Keratinocyte (primary cell): ENCODE results near the gene CRACR2A. TPM values are rescaled to one million over a fixed set of nuclear protein-coding genes. Genes with fewer than 3 reads are reported as not detected.

Source experiments
- DNase-seq: peaks from one replicate; pipeline ENCODE4 v3.0.0-alpha.2; 2011; ENCODE audit warnings: low read depth, missing footprints, low spot score
- FAIRE-seq: peaks from 2 replicates; lab custom pipeline; 2011; peaks lifted over from hg19 to GRCh38; lab: Jason Lieb, UNC
- H2AFZ ChIP-seq: 2 replicates; pipeline ENCODE4 v1.6.0; 2012; ENCODE audit warnings: low read length, control low read depth, inconsistent platforms; ENCODE audit not compliant: control insufficient read depth
- H3K27ac ChIP-seq: 2 replicates; pipeline ENCODE4 v1.5.1; 2011; ENCODE audit warnings: low read length; ENCODE audit not compliant: control insufficient read depth, insufficient read depth
- H3K27me3 ChIP-seq: 3 replicates; pipeline ENCODE4 v1.6.0; 2011; ENCODE audit warnings: low read length; ENCODE audit not compliant: control insufficient read depth, insufficient read depth; ENCODE audit errors: extremely low read depth
- H3K36me3 ChIP-seq, 2 experiments: 2 replicates in 1 of 2; 3 replicates in 1 of 2; pipeline ENCODE4 v1.5.1; 2011; ENCODE audit warnings: low read length in 2 of 2, mild to moderate bottlenecking in 1 of 2; ENCODE audit not compliant: control insufficient read depth in 2 of 2, insufficient read depth in 2 of 2; ENCODE audit errors: extremely low read depth in 1 of 2
- H3K4me1 ChIP-seq: 3 replicates; pipeline ENCODE4 v1.5.1; 2011; ENCODE audit warnings: low read length; ENCODE audit not compliant: control insufficient read depth, insufficient read depth; ENCODE audit errors: extremely low read depth
- H3K4me2 ChIP-seq: 3 replicates; pipeline ENCODE4 v1.6.0; 2011; ENCODE audit warnings: low read depth, low read length; ENCODE audit not compliant: control insufficient read depth, insufficient read depth; ENCODE audit errors: extremely low read depth
- H3K4me3 ChIP-seq, 3 experiments: fragments of 200-600 bp in 1 of 3; sonication (generic) in 1 of 3; 2 replicates in 2 of 3; 3 replicates in 1 of 3; pipeline ENCODE4 v1.5.1; 2011 to 2016; ENCODE audit warnings: low read length in 3 of 3, mild to moderate bottlenecking in 3 of 3, control low read depth in 2 of 3, inconsistent platforms in 1 of 3, low read depth in 1 of 3, mixed read lengths in 1 of 3, mixed run types in 1 of 3, moderate library complexity in 1 of 3; ENCODE audit not compliant: control insufficient read depth in 2 of 3, insufficient read depth in 2 of 3; ENCODE audit errors: extremely low read depth in 1 of 3
- H3K79me2 ChIP-seq: 2 replicates; pipeline ENCODE4 v1.6.0; 2012; ENCODE audit warnings: low read length; ENCODE audit not compliant: control insufficient read depth, insufficient read depth
- H3K9ac ChIP-seq: 3 replicates; pipeline ENCODE4 v1.6.0; 2011; ENCODE audit warnings: low read length; ENCODE audit not compliant: control insufficient read depth, insufficient read depth; ENCODE audit errors: extremely low read depth
- H3K9me1 ChIP-seq: 3 replicates; pipeline ENCODE4 v1.6.0; 2011; ENCODE audit warnings: low read length; ENCODE audit not compliant: control insufficient read depth, insufficient read depth; ENCODE audit errors: extremely low read depth
- H3K9me3 ChIP-seq: 2 replicates; pipeline ENCODE4 v1.5.1; 2012; ENCODE audit warnings: low read depth, low read length; ENCODE audit not compliant: control insufficient read depth
- H4K20me1 ChIP-seq: 3 replicates; pipeline ENCODE4 v1.6.0; 2011; ENCODE audit warnings: low read length; ENCODE audit not compliant: control insufficient read depth, insufficient read depth; ENCODE audit errors: extremely low read depth
- CTCF ChIP-seq, 3 experiments: IDR thresholded peaks in 1 of 3; conservative IDR thresholded peaks in 1 of 3; optimal IDR thresholded peaks in 1 of 3; 2 replicates in 2 of 3; 3 replicates in 1 of 3; pipeline versions ENCODE3 to v1.5.1; 2011; ENCODE audit warnings: low read length in 3 of 3, mild to moderate bottlenecking in 3 of 3, moderate library complexity in 2 of 3, control low read depth in 1 of 3, inconsistent platforms in 1 of 3; ENCODE audit not compliant: insufficient read depth in 2 of 3; ENCODE audit errors: extremely low read depth in 1 of 3
- EZH2 ChIP-seq: IDR thresholded peaks from one replicate; pipeline ENCODE4 v1.6.1; 2012; ENCODE audit warnings: inconsistent platforms, mild to moderate bottlenecking, low read length, moderate library complexity
- dilution Hi-C: fragments of 300-500 bp; cut with MboI; formaldehyde crosslinking; loops from one replicate; pipeline ENCODE4 v1.7.0; 2020; ENCODE audit warnings: low sequenced_read_pairs; ENCODE audit not compliant: extremely low pct_ligation_motif_present
- polyA plus RNA-seq, 5 experiments: library from polyadenylated mRNA; depleted of rRNA in 3 of 5; stranded (reverse) in 3 of 5; stranded (forward) in 1 of 5; unstranded in 1 of 5; fragments of >200 nt; gene quantifications; 1 replicate in 1 of 5; 2 replicates in 3 of 5; 3 replicates in 1 of 5; pipeline versions ENCODE4 v1.2.1 to v1.2.3, GENCODE V29; 2011 to 2012; ENCODE audit warnings: missing spikeins in 2 of 5, low read depth in 1 of 5, low replicate concordance in 1 of 5

Gene CRACR2A
- polyA plus RNA-seq, 1 donor (not counting 4 experiments of a cell fraction or from before 2014, with no cell fraction given): 0.30 TPM

- no peaks in the 10 kb centered on the region for H3K79me2 ChIP-seq
- no peak overlapping the region for H2AFZ ChIP-seq
- no peaks in the 10 kb centered on the region for H3K9me3 ChIP-seq
- dilution Hi-C loops: no loop called here
- no peak for DNase-seq
- H4K20me1 ChIP-seq: no peaks in the 10 kb centered on the region
- no peaks in the 10 kb centered on the region for H3K36me3 ChIP-seq
- no peaks in the 10 kb centered on the region for H3K4me1 ChIP-seq
- H3K27ac ChIP-seq: no peak overlapping the region
- no peak overlapping the region for H3K4me2 ChIP-seq
- no peak overlapping the region for H3K9ac ChIP-seq
- TF ChIP-seq CTCF (optimal IDR thresholded peaks at IDR 0.05 in 1 of 3, IDR thresholded peaks at IDR 0.05 in 1 of 3, conservative IDR thresholded peaks at IDR 0.05 in 1 of 3; ENCODE audit: extremely low read depth in 1 of 3, insufficient read depth in 2 of 3, low read length in 3 of 3) (no peak), EZH2 (no peak)
- no peak overlapping the region for H3K4me3 ChIP-seq
- no peak for FAIRE-seq
- H3K27me3 ChIP-seq: peaks cover 8% of the 10 kb centered on the region
- H3K9me1 ChIP-seq: no peaks in the 10 kb centered on the region
Observed at GRCh38 chr12:3622822-3623690, 129.9 kb downstream of the CRACR2A start.

- Histone ChIP-seq H3K9ac (no peak overlapping the region), H3K27me3 (peaks cover 8% of the 10 kb centered on the region), H4K20me1 (no peaks in the 10 kb centered on the region), H3K36me3 (no peaks in the 10 kb centered on the region), H3K4me1 (no peaks in the 10 kb centered on the region), H2AFZ (no peak overlapping the region), H3K4me2 (no peak overlapping the region), H3K9me3 (no peaks in the 10 kb centered on the region), H3K79me2 (no peaks in the 10 kb centered on the region), H3K27ac (no peak overlapping the region), H3K9me1 (no peaks in the 10 kb centered on the region), H3K4me3 (no peak overlapping the region)
- TF ChIP-seq CTCF (optimal IDR thresholded peaks at IDR 0.05 in 1 of 3, IDR thresholded peaks at IDR 0.05 in 1 of 3, conservative IDR thresholded peaks at IDR 0.05 in 1 of 3; ENCODE audit: extremely low read depth in 1 of 3, insufficient read depth in 2 of 3, low read length in 3 of 3) (no peak), EZH2 (no peak)
- no peak for FAIRE-seq
- dilution Hi-C loops: no loop called here
- DNase-seq: no peak
Observed at GRCh38 chr12:3622021-3622821, 130.7 kb downstream of the CRACR2A start.
